Astrocyte (in vitro differentiated cells and primary cell): ENCODE data around the gene FILIP1L. TPM values are rescaled to one million over a fixed set of nuclear protein-coding genes. Genes with fewer than 3 reads are reported as not detected.

Experiments used
- DNase-seq: peaks from one replicate; pipeline ENCODE4 v3.0.0-alpha.2; 2010; ENCODE audit warnings: low read depth
- FAIRE-seq: peaks from 2 replicates; lab custom pipeline; 2011; peaks lifted over from hg19 to GRCh38; lab: Jason Lieb, UNC
- H2AFZ ChIP-seq: 2 replicates; pipeline ENCODE4 v1.6.0; 2012; ENCODE audit warnings: low read depth, low read length, inconsistent platforms
- H3K27ac ChIP-seq: 2 replicates; pipeline ENCODE4 v1.5.1; 2011; ENCODE audit warnings: low read depth, low read length, inconsistent platforms
- H3K27me3 ChIP-seq: 2 replicates; pipeline ENCODE4 v1.6.0; 2011; ENCODE audit warnings: low read length, inconsistent platforms; ENCODE audit not compliant: insufficient read depth
- H3K36me3 ChIP-seq: 2 replicates; pipeline ENCODE4 v1.5.1; 2011; ENCODE audit warnings: low read length, inconsistent platforms; ENCODE audit not compliant: insufficient read depth
- H3K4me1 ChIP-seq: 2 replicates; pipeline ENCODE4 v1.5.1; 2011; ENCODE audit warnings: low read length, inconsistent platforms; ENCODE audit not compliant: insufficient read depth
- H3K4me2 ChIP-seq: 2 replicates; pipeline ENCODE4 v1.6.0; 2012; ENCODE audit warnings: low read length, inconsistent platforms
- H3K4me3 ChIP-seq: 2 replicates; pipeline ENCODE4 v1.5.1; 2011; ENCODE audit warnings: low read depth, mild to moderate bottlenecking, low read length, inconsistent platforms; ENCODE audit not compliant: insufficient read depth
- H3K79me2 ChIP-seq: 2 replicates; pipeline ENCODE4 v1.6.0; 2012; ENCODE audit warnings: mild to moderate bottlenecking, low read length, inconsistent platforms; ENCODE audit not compliant: insufficient read depth
- H3K9ac ChIP-seq: 2 replicates; pipeline ENCODE4 v1.6.0; 2012; ENCODE audit warnings: mild to moderate bottlenecking, low read length, inconsistent platforms
- H3K9me3 ChIP-seq: 2 replicates; pipeline ENCODE4 v1.5.1; 2012; ENCODE audit warnings: low read depth, mild to moderate bottlenecking, low read length, inconsistent platforms; ENCODE audit not compliant: insufficient read depth
- H4K20me1 ChIP-seq: 2 replicates; pipeline ENCODE4 v1.6.0; 2012; ENCODE audit warnings: low read length, inconsistent platforms; ENCODE audit not compliant: insufficient read depth
- H3K27ac Mint-ChIP-seq: one replicate; pipeline ENCODE4 v1.8.0; 2021; ENCODE audit warnings: mild to moderate bottlenecking, mixed read lengths; ENCODE audit not compliant: unreplicated experiment
- H3K27me3 Mint-ChIP-seq: one replicate; pipeline ENCODE4 v1.8.0; 2021; ENCODE audit warnings: low read depth, mixed read lengths; ENCODE audit not compliant: unreplicated experiment
- H3K36me3 Mint-ChIP-seq: one replicate; pipeline ENCODE4 v1.8.0; 2021; ENCODE audit warnings: low read depth, mixed read lengths; ENCODE audit not compliant: unreplicated experiment
- H3K4me1 Mint-ChIP-seq: one replicate; pipeline ENCODE4 v1.8.0; 2021; ENCODE audit warnings: low read depth, mixed read lengths; ENCODE audit not compliant: unreplicated experiment
- H3K4me3 Mint-ChIP-seq: one replicate; pipeline ENCODE4 v1.8.0; 2021; ENCODE audit warnings: mild to moderate bottlenecking, moderate library complexity, mixed read lengths; ENCODE audit not compliant: unreplicated experiment
- H3K9me3 Mint-ChIP-seq: one replicate; pipeline ENCODE4 v1.8.0; 2021; ENCODE audit warnings: mild to moderate bottlenecking, mixed read lengths; ENCODE audit not compliant: unreplicated experiment
- CTCF ChIP-seq: IDR thresholded peaks from 2 replicates; pipeline ENCODE4 v1.5.1; 2011; ENCODE audit warnings: low read depth, mild to moderate bottlenecking, inconsistent platforms, low read length, moderate library complexity; ENCODE audit not compliant: insufficient read depth
- EZH2 ChIP-seq: IDR thresholded peaks from 2 replicates; pipeline ENCODE4 v1.6.1; 2012; ENCODE audit warnings: mild to moderate bottlenecking, low read length, inconsistent platforms; ENCODE audit not compliant: insufficient read depth
- total RNA-seq: library from RNA; stranded (reverse); gene quantifications from 2 replicates; pipeline ENCODE4 v1.2.1, GENCODE V29; 2021

Gene FILIP1L
- total RNA-seq, 1 donor from 2014 or later, result 209 TPM

DNA sequence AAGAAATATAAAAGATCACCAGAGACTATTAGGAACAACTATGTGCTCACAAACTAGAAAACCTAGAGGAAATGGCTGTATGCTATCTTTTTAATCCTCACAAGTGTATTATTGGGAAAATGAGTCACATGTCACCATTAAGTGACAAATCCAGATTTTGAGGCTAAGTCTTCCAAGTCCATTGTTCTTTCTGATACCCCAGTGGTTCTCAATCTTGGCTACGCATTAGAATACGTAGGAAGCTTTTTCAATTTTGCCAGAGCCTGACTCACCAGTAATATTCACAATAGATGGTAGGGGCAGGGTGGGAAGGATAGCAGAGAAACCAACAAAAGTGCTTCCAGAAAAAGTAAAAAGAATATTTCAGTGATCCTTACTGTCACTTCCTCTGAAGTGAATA, 117.0 kb downstream of the FILIP1L start:
- Histone ChIP-seq H4K20me1 (no peaks in the 10 kb centered on the region), H3K4me3 (no peak overlapping the region), H3K9ac (no peak overlapping the region), H3K36me3 (no peaks in the 10 kb centered on the region), H3K27ac (peak overlapping the region; percentile 5), H3K4me1 (peaks cover 6% of the 10 kb centered on the region), H3K79me2 (no peaks in the 10 kb centered on the region), H3K9me3 (no peaks in the 10 kb centered on the region), H3K4me2 (no peak overlapping the region), H2AFZ (no peak overlapping the region), H3K27me3 (no peaks in the 10 kb centered on the region)
- Mint-ChIP-seq H3K9me3 (peaks cover 19% of the 10 kb centered on the region), H3K27ac (no peak overlapping the region), H3K27me3 (no peaks in the 10 kb centered on the region), H3K4me1 (peaks cover 15% of the 10 kb centered on the region), H3K4me3 (no peak overlapping the region), H3K36me3 (peaks cover 1% of the 10 kb centered on the region)
- DNase-seq (peak; percentile 80), FAIRE-seq (peak; percentile 41)
- TF ChIP-seq EZH2 (no peak), CTCF (no peak)

GRCh38 chr3:99990179-99990578, 124.1 kb downstream of the FILIP1L start:
- no peak overlapping the region for H3K9ac ChIP-seq
- Mint-ChIP-seq H3K4me1 (no peaks in the 10 kb centered on the region), H3K36me3 (no peaks in the 10 kb centered on the region), H3K27me3 (no peaks in the 10 kb centered on the region), H3K27ac (no peak overlapping the region), H3K9me3 (peaks cover 11% of the 10 kb centered on the region), H3K4me3 (no peak overlapping the region)
- DNase-seq (no peak), FAIRE-seq (no peak)
- H3K27ac ChIP-seq, result no peak overlapping the region
- no peak for TF ChIP-seq CTCF
- no peak for TF ChIP-seq EZH2
- H3K9me3 ChIP-seq, result no peaks in the 10 kb centered on the region
- no peak overlapping the region for H3K4me2 ChIP-seq
- no peak overlapping the region for H3K4me3 ChIP-seq
- no peaks in the 10 kb centered on the region for H3K36me3 ChIP-seq
- H4K20me1 ChIP-seq, result no peaks in the 10 kb centered on the region
- no peaks in the 10 kb centered on the region for H3K4me1 ChIP-seq
- no peaks in the 10 kb centered on the region for H3K27me3 ChIP-seq
- H3K79me2 ChIP-seq, result no peaks in the 10 kb centered on the region
- no peak overlapping the region for H2AFZ ChIP-seq

DNA sequence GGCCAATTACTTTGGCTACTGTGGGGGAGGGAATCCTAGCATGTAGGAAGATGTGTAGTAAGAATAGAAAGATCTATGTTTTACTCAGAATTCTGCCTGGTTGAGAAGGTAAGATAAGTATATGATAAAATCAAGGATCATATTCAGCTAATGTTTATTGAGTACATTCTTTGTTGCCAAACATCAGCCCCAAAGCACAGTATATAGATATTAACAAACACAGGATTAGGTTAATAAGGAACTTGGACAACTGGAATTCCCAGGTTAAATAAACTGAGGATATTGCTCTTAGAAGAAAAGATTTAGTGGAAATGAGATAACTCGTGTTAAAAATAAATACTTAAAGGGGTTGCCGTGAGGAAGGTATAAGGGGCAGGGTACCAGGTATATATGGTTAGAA, 129.6 kb downstream of the FILIP1L start:
- Histone ChIP-seq H3K27ac (no peak overlapping the region), H4K20me1 (no peaks in the 10 kb centered on the region), H3K79me2 (no peaks in the 10 kb centered on the region), H3K9me3 (no peaks in the 10 kb centered on the region), H3K9ac (no peak overlapping the region), H2AFZ (no peak overlapping the region), H3K4me2 (no peak overlapping the region), H3K36me3 (no peaks in the 10 kb centered on the region), H3K4me1 (no peaks in the 10 kb centered on the region), H3K27me3 (no peaks in the 10 kb centered on the region), H3K4me3 (no peak overlapping the region)
- H3K27ac Mint-ChIP-seq, result no peak overlapping the region
- no peak for DNase-seq
- no peak overlapping the region for H3K4me3 Mint-ChIP-seq
- FAIRE-seq, result no peak
- no peaks in the 10 kb centered on the region for H3K36me3 Mint-ChIP-seq
- TF ChIP-seq CTCF (no peak), EZH2 (no peak)
- no peaks in the 10 kb centered on the region for H3K4me1 Mint-ChIP-seq
- no peaks in the 10 kb centered on the region for H3K9me3 Mint-ChIP-seq
- no peaks in the 10 kb centered on the region for H3K27me3 Mint-ChIP-seq
